ENCODE data around the gene KIF3B. TPM values are rescaled to one million over a fixed set of nuclear protein-coding genes. Genes with fewer than 3 reads are reported as not detected.

Gene KIF3B
- total and polyA plus RNA-seq, 2 of the 13 experiments (the other 11 are each of a cell fraction or from before 2014, with no cell fraction given) = 23.6 to 28.8 TPM

DNA sequence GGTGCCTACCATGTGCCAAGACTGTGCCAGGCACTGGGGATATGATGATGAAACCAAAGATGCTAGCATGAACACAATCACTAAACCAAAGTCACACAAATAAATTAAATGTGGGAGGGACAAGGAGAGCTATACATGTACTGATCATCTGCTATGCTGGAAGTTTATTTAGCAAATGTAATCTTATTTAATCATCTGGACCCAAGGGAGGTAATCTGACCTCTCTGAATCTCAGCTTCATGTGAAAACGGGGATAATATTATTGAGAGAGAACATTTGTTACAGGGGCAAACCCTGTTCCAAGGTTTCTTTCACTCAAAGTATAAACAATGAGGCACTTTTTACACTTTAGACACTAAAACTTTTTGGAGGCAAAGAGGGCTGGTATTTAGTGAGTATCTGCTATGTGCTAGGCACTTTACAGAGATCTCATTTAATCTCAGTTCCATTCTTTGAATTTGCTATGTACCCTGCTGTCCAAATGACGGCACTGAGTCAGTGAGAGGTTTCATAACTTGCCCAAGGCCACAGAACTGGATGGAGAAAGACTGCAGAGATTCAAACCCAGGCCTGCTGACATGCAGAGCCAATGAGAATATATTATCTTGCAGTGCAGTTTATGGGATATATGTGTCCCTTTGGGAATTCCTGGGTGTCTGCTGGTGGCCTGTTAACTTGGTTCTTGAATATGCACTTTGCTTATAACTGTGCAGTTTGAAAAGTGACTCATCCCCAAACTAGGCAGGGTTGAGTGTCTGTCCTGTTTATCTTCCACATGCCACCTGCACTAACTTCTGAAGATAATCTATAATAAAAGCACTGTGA, 77.4 kb downstream of the KIF3B start:
- Histone ChIP-seq H4K20me1 (ENCODE audit: insufficient read depth, low read length) (peaks cover 10% of the 10 kb centered on the region), H2AFZ (ENCODE audit: low read length) (no peak overlapping the region), H3K9ac (ENCODE audit: insufficient read depth, low read depth, low read length) (peak overlapping the region; percentile 42), H3K27ac (ENCODE audit: extremely low read length, insufficient read depth, low read length) (peak overlapping the region; percentile 53), H3K4me3 (replicated peaks in 1 of 3; ENCODE audit: insufficient read depth in 1 of 3, low read depth in 2 of 3, low read length in 3 of 3) (peak overlapping the region in 2 of 3 experiments; percentile 8 to 13; a peak in 2 of 6 replicates), H3K27me3 (ENCODE audit: control insufficient read depth in 1 of 2, insufficient read depth in 2 of 2, low read length in 2 of 2) (no peaks in the 10 kb centered on the region; a peak in 1 of 5 replicates), H3K79me2 (ENCODE audit: insufficient read depth, low read length) (peaks cover 14% of the 10 kb centered on the region), H3K9me3 (ENCODE audit: low read length) (no peaks in the 10 kb centered on the region), H3K4me2 (ENCODE audit: low read depth, low read length) (peak overlapping the region; percentile 90), H3K4me1 (ENCODE audit: insufficient read depth, low read length) (peaks cover 53% of the 10 kb centered on the region), H3K36me3 (replicated peaks in 1 of 2; ENCODE audit: control insufficient read depth in 1 of 2, insufficient read depth in 2 of 2, low read length in 2 of 2) (no peaks in the 10 kb centered on the region)
- peak; percentile 74 for FAIRE-seq
- in situ Hi-C loops (cut with HindIII; ENCODE audit: extremely low pct_ligation_motif_present, low pct_unique_long_range_greater_than_20kb) = no loop called here
- 8% methylated on average over 2 of the region's 2 CpGs for WGBS (ENCODE audit: low lambda C conversion rate)
- POLR2A ChIA-PET = interaction anchor here (0.9 to 5.3 kb wide), 4 partner anchors 9 to 65 kb away, joined by 3 to 36 read pairs (median 10); no protein-coding TSS in a partner anchor
- ATAC-seq = peak; percentile 16
- CTCF ChIA-PET (ENCODE audit: low intra/inter-chr PET ratio, low total read pairs) = interaction anchor here (1.1 kb wide), 1 partner anchor 18 kb away, joined by 5 read pairs; no protein-coding TSS in a partner anchor
- no TSS peak for BruUV-seq (replicated peaks)
- intact Hi-C loops (cut with micrococcal nuclease; ENCODE audit: unreplicated experiment) = loop anchor here (2.0 to 5.0 kb wide), 3 partner anchors 16 to 127 kb away; partner anchors contain the start of gene KIF3B
- DNase-seq (ENCODE audit: low spot score) = peak; percentile 93
- TF ChIP-seq ZNF563 (CRISPR knock-in tag; IDR thresholded peaks at IDR 0.05) (no peak), ARID3A (IDR thresholded peaks at IDR 0.05; ENCODE audit: low read depth, low read length) (peak; percentile 80), TGIF2 (CRISPR knock-in tag; IDR thresholded peaks at IDR 0.05) (no peak), TAF1 (CRISPR knock-in tag; IDR thresholded peaks at IDR 0.05) (no peak; the same call in 1 of the 2 replicates), ZNF660 (CRISPR knock-in tag; IDR thresholded peaks at IDR 0.05; ENCODE audit: borderline replicate concordance, low read depth) (no peak), ZNF296 (CRISPR knock-in tag; conservative IDR thresholded peaks at IDR 0.05) (no peak), TEAD3 (CRISPR knock-in tag; optimal IDR thresholded peaks at IDR 0.05; ENCODE audit: borderline replicate concordance) (peak; percentile 85), FOXP4 (CRISPR knock-in tag; IDR thresholded peaks at IDR 0.05) (peak; percentile 59), ZNF567 (CRISPR knock-in tag; IDR thresholded peaks at IDR 0.05; ENCODE audit: borderline replicate concordance) (0 out of 2 replicates have a peak, but pooled peaks have one; percentile 63), HOXA9 (CRISPR knock-in tag; IDR thresholded peaks at IDR 0.05; ENCODE audit: borderline replicate concordance) (no peak), ZNF577 (CRISPR knock-in tag; IDR thresholded peaks at IDR 0.05; ENCODE audit: borderline replicate concordance, low read depth) (no peak), ASH2L (IDR thresholded peaks at IDR 0.05; ENCODE audit: insufficient read length, low read depth, low read length) (no peak), TEAD2 (CRISPR knock-in tag; IDR thresholded peaks at IDR 0.05) (no peak), GATAD1 (CRISPR knock-in tag; IDR thresholded peaks at IDR 0.05) (no peak), ZC3H13 (CRISPR knock-in tag; IDR thresholded peaks at IDR 0.05) (no peak)
- TF ChIP-seq, protein P1, sequence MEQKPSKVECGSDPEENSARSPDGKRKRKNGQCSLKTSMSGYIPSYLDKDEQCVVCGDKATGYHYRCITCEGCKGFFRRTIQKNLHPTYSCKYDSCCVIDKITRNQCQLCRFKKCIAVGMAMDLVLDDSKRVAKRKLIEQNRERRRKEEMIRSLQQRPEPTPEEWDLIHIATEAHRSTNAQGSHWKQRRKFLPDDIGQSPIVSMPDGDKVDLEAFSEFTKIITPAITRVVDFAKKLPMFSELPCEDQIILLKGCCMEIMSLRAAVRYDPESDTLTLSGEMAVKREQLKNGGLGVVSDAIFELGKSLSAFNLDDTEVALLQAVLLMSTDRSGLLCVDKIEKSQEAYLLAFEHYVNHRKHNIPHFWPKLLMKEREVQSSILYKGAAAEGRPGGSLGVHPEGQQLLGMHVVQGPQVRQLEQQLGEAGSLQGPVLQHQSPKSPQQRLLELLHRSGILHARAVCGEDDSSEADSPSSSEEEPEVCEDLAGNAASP (CRISPR knock-in tag; IDR thresholded peaks at IDR 0.05; ENCODE audit: borderline replicate concordance) = peak; percentile 28; the same call in 1 of the 2 replicates
